GM19193 (cell line): ENCODE results near the gene DNAJB9.

Experiments used
- POLR2A ChIP-seq: IDR thresholded peaks from 4 replicates; pipeline ENCODE4 v1.6.1; 2011; ENCODE audit not compliant: insufficient read depth, insufficient read length; ENCODE audit errors: extremely low read depth

Gene DNAJB9

GRCh38 chr7:108561047-108561619 lies 8.5 kb upstream of the DNAJB9 start:
- TF ChIP-seq POLR2A: no peak

DNA sequence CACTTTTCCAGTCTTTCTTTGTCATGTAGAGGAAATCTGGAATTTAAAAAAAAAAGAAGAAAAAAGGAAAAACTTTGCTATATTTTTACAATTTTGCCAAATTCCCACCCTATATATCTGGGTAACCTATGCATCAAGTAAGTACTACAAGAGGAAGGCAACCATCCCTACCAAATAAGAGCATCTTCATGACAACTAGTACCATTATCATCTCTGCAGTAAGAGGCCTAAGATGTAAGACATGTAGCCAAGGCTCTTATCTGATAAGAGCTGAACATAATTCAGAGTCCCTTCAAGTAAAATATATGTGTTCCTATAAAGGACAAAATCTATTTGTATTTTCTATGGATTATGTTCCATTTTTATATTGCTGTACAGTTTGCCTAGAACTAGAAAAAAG lies 3.7 kb upstream of the DNAJB9 start:
- TF ChIP-seq POLR2A: no peak

DNA sequence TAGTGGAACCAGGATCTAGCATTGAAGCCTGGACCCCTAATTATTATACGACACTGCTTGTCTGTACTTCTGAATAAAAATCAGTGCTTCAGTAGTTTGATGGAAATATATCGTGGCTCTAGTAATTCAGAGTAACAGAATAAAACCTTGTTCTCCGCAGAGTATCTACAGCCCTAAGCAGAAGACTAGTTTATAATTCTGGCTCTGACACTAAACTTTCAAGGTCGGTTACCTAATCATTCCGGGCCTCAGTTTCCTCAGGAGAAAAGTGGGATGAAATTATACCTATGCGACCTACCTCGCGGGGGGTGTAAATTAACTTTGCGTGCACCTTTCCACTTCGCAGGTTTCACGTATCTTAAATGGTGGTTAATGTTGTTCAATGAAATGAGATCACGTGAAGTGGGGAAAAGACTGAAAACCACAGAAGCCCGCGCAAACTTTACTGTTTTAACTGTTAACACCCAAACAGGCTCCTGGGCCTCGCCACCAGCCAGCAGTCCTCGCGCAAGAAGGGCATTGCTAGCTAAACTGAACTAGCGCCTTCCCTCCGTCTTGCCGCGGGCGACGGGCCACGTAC lies 783 bp upstream of the DNAJB9 start:
- no peak for TF ChIP-seq POLR2A

DNA sequence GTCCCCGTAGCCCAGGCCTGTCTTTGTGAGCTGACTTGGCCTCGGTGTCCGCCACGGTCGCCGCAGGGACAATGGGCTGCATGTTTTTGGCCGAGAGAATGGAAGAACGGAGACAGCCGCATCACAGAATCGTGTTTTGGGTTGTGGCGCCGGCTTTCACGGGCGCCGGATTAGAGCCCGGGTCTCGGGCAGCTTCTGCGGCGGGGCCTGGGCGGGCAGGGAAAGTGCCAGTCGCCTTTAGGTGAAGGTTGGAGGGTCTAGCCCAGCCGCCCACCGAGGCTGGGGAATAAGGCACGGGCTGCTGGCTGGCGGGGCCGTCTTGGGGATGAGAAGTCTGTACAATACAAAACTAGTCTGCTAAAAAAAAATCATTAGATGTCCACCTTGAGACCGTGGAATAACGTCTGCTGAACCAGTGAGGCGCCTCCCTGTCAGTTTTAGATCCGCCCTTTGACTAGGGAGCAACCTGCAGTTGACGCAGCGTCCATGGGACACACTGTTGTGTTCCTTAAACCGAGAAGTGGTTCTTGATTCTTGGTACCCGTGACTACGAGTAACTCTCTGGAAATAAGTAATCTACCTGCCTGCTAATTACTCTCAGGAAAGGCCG lies 577 bp downstream of the DNAJB9 start:
- TF ChIP-seq POLR2A: no peak

- TF ChIP-seq POLR2A: no peak
Measured at GRCh38 chr7:108572480-108572879, 2.8 kb downstream of the DNAJB9 start.

DNA sequence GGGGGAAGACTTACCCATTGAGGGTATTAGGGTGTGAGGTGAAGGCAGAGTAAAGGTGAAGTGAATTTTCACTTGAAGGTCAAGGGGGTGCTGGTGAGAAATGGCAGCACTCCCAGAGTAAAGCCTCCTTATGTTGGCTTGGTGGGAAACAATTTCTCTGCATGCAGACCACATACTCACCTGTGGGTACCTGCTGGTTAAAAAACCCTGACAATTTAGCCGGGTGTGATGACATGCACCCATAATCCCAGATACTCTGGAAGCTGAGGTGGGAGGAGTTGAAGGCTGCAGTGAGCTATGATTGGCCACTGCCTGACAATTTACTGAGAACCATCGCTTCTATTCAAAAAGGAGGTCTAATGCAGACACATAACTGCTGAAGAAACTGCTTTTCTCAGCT lies 5.5 kb downstream of the DNAJB9 start:
- no peak for TF ChIP-seq POLR2A

DNA sequence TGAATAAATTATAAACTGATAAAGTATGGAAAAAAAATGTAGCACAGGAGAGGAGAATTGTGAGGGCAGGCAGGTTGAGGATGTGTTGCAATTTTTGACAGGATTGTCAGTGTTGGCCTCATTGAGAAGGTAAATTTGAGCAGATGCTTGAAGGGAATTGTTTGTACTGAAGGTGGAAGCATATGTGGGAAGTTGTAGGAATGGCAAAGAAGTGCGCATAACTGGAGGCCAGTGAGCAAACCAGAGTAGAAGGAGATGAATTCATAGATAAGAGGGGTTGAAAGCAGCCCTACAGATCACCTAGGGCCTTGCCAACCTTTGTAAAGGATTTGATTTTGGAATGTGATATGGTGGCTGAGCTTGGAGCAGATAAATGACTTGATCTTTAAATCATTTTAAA lies 6.4 kb downstream of the DNAJB9 start:
- TF ChIP-seq POLR2A: no peak

DNA sequence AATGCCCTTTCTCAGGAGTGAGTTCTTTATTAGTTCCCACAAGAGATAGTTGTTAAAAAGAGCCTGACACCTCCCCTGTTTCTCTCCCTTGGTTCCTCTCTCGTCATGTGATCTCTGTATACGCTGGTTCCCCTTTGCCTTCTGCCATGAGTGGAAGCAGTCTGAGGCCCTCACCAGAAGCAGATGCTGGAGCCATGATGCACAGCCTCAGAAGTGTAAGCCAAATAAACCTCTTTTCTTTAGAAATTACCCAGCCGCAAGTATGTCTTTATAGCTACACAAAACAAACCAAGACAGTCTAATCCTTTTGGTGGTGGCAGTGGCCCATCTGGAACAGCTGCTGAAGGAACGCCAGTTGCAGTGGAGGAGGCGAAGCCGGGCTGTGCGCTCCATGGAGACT lies 9.3 kb downstream of the DNAJB9 start:
- no peak for TF ChIP-seq POLR2A

- TF ChIP-seq POLR2A: no peak
Measured at GRCh38 chr7:108580298-108580697, 10.6 kb downstream of the DNAJB9 start.

GRCh38 chr7:108581655-108582491 lies 12.2 kb downstream of the DNAJB9 start:
- TF ChIP-seq POLR2A: no peak

DNA sequence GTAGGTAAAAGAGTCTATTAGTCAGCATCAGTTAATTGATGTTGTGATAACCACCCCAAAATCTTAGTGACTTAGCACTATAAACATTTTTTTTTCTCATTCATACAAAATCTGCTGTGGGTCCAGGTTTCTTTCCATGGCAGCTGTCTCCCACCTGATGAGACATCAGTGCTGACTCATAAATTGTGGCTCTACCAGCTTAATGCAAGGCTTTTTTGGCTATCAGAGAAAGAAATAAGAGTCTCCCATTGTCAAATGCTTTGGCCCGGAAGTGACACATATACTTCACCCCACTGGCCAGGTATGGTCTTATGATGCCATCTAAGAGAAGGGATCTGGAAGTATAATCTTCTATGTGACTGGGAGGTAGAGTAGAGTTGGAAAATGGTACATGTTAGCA lies 14.5 kb downstream of the DNAJB9 start:
- TF ChIP-seq POLR2A: no peak

DNA sequence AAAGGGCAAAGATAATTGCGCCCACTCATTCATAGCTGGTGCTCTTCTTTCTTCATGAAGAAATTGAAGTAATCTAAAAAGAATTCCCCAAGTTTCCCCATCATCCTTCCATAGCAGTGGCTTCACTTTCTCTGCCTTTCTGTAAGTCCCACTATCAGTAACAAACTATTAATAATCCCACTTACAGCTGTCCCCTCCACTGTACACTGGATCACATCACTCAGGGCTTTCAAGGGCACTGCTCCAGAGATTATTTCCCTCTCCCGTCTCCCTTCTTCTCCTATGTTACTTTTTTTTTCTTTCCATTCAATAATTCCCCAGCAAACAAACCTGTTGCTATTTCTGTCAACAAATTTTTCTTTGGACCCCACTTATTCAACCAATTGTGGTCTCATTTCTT lies 16.2 kb downstream of the DNAJB9 start:
- TF ChIP-seq POLR2A: no peak

DNA sequence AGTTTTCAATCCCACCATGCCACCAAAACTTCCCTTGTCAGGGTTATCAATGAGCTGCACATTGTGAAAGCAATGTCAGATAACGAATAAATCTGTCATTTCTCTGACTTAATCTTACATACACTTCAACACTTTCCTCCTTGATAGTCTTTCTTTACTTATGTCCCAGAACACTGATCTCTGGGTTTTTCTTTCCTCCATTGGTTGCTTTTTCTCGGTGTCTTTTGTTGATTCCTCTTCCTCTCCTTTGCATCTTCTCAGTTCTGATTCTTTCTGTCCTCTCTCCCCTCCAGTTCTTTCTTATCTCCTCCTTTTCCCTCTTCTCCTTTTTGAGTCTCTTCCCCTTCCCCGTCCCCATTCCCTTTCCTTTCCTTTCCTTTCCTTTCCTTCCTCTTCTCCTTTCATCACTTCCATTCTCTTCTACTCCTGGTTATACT lies 16.6 kb downstream of the DNAJB9 start:
- TF ChIP-seq POLR2A: no peak

DNA sequence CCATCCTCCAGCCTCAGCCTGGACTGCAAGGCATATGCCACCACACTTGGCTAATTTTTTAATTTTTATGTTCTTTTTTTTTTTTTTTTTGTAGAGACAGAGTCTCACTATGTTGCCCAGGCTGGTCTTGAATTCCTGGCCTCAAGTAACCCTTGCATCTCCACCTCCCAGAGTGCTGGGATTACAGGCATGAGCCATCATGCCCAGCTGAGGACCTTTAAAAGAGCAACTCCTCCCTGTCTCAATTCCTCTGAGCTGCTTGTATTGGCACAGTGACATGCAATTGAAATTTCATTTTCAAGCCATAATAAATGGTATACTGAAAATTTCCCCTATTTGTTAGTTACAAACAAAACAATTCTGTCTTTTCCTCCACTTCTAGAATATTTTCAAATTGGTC lies 19.5 kb downstream of the DNAJB9 start:
- no peak for TF ChIP-seq POLR2A

GRCh38 chr7:108589874-108590273 lies 20.2 kb downstream of the DNAJB9 start:
- TF ChIP-seq POLR2A: no peak

DNA sequence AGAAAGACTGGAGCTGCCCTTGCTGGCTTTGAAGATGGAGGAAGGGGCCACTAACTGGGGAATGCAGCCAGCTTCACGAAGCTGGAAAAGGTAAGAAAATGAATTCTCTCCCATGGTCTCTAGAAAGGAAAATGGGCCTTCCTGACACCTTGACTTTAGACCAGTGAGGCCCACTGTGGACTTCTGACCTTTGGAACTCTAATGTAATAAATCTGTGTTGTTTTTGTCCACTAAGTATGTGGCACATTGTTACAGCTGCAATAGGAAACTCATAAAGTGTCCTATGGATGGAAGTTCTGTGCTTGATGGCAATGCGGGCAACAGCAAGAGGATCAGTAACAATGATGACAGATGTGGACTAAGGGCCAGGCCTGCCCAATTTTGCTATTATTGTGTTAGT lies 20.9 kb downstream of the DNAJB9 start:
- no peak for TF ChIP-seq POLR2A
